NOMO-1 treated with dmso at 0.1 percent for 144 hours (cell line): Measurements from ENCODE around the gene INSIG1.

Experiments
- DNase-seq: peaks from one replicate; lab custom pipeline; 2025; ENCODE audit not compliant: unreplicated experiment; lab: John Stamatoyannopoulos, UW

The INSIG1 gene

GRCh38 chr7:155344618-155345433 is 47.1 kb downstream of the INSIG1 start:
- peak; percentile 24 for DNase-seq

GRCh38 chr7:155345490-155345889 is 47.8 kb downstream of the INSIG1 start:
- DNase-seq = no peak

- DNase-seq = no peak
Measured at GRCh38 chr7:155346285-155346684, 48.6 kb downstream of the INSIG1 start.

GRCh38 chr7:155348806-155349205 is 51.1 kb downstream of the INSIG1 start:
- DNase-seq = no peak

GRCh38 chr7:155349601-155350331 is 52.1 kb downstream of the INSIG1 start:
- DNase-seq = no peak

GRCh38 chr7:155351120-155351870 is 53.6 kb downstream of the INSIG1 start:
- no peak for DNase-seq

GRCh38 chr7:155352076-155352752 is 54.5 kb downstream of the INSIG1 start:
- DNase-seq = no peak

- no peak for DNase-seq
Measured at GRCh38 chr7:155352753-155353115, 55.1 kb downstream of the INSIG1 start.

GRCh38 chr7:155353256-155353897 is 55.7 kb downstream of the INSIG1 start:
- DNase-seq = no peak

GRCh38 chr7:155354371-155355048 is 56.8 kb downstream of the INSIG1 start:
- DNase-seq = no peak

- DNase-seq = no peak
Measured at GRCh38 chr7:155355176-155355575, 57.5 kb downstream of the INSIG1 start.

- no peak for DNase-seq
Measured at GRCh38 chr7:155355745-155356144, 58.1 kb downstream of the INSIG1 start.

GRCh38 chr7:155356323-155357105 is 58.8 kb downstream of the INSIG1 start:
- no peak for DNase-seq

GRCh38 chr7:155357573-155358041 is 59.9 kb downstream of the INSIG1 start:
- peak; percentile 78 for DNase-seq

GRCh38 chr7:155358066-155358947 is 60.6 kb downstream of the INSIG1 start:
- DNase-seq = no peak

- DNase-seq = no peak
Measured at GRCh38 chr7:155358948-155359712, 61.5 kb downstream of the INSIG1 start.
